Peyer's patch (tissue), 4 donors: ENCODE data around the gene MBNL3.

Experiments used
- CTCF ChIP-seq, 6 experiments: fragments of 450-650 bp in 4 of 6; fragments of 200-600 bp in 2 of 6; sonication (generic) in 1 of 6; IDR thresholded peaks; one replicate each; pipeline ENCODE4 v1.5.1; 2017 to 2019; ENCODE audit warnings: antibody characterized with exemption in 6 of 6, mild to moderate bottlenecking in 3 of 6, moderate library complexity in 1 of 6
- POLR2A ChIP-seq, 2 donors: fragments of 450-650 bp; IDR thresholded peaks; one replicate each; pipeline ENCODE4 v1.5.1; 2017; ENCODE audit warnings: antibody characterized with exemption in 2 of 2, mild to moderate bottlenecking in 2 of 2, moderate library complexity in 2 of 2

GRCh38 chrX:132444936-132445335 lies 43.9 kb downstream of the MBNL3 start:
- TF ChIP-seq CTCF (IDR thresholded peaks at IDR 0.05): no peak
- TF ChIP-seq POLR2A (IDR thresholded peaks at IDR 0.05): no peak
